NCI-H526 treated with DMSO at 0.1 percent for 48 hours (cell line): Measurements from ENCODE around the gene CDKN2AIPNL.

Source experiments
- DNase-seq: peaks from one replicate; lab custom pipeline; 2025; lab: John Stamatoyannopoulos, UW

The CDKN2AIPNL gene

GRCh38 chr5:134411546-134412266 is at the start of gene CDKN2AIPNL:
TSS of gene CDKN2AIPNL (minus strand) at chr5:134411881. CDS start at chr5:134411854, 27 bp downstream.
- DNase-seq, result peak; percentile 70

GRCh38 chr5:134460551-134460950 is 48.9 kb upstream of the CDKN2AIPNL start:
- no peak for DNase-seq

GRCh38 chr5:134459491-134459890 is 47.8 kb upstream of the CDKN2AIPNL start:
- DNase-seq, result no peak

- no peak for DNase-seq
These were observed 47.3 kb upstream of the CDKN2AIPNL start for GRCh38 chr5:134459010-134459403.

GRCh38 chr5:134458234-134459009 is 46.7 kb upstream of the CDKN2AIPNL start:
- DNase-seq, result no peak

- DNase-seq, result no peak
These were observed 46.1 kb upstream of the CDKN2AIPNL start for GRCh38 chr5:134457801-134458200.

- DNase-seq, result no peak
These were observed 45.1 kb upstream of the CDKN2AIPNL start for GRCh38 chr5:134456825-134457224.

- DNase-seq, result no peak
These were observed 43.8 kb upstream of the CDKN2AIPNL start for GRCh38 chr5:134455466-134455865.

GRCh38 chr5:134453016-134453415 is 41.3 kb upstream of the CDKN2AIPNL start:
- DNase-seq, result no peak

- no peak for DNase-seq
These were observed 40.3 kb upstream of the CDKN2AIPNL start for GRCh38 chr5:134451936-134452505.

GRCh38 chr5:134451225-134451935 is 39.7 kb upstream of the CDKN2AIPNL start:
- DNase-seq, result no peak

- no peak for DNase-seq
These were observed 38.7 kb upstream of the CDKN2AIPNL start for GRCh38 chr5:134450374-134450773.

- DNase-seq, result no peak
These were observed 37.5 kb upstream of the CDKN2AIPNL start for GRCh38 chr5:134449167-134449566.

- DNase-seq, result peak; percentile 87
These were observed 36.3 kb upstream of the CDKN2AIPNL start for GRCh38 chr5:134447815-134448520.

GRCh38 chr5:134446938-134447337 is 35.3 kb upstream of the CDKN2AIPNL start:
- DNase-seq, result peak; percentile 65

GRCh38 chr5:134445856-134446818 is 34.5 kb upstream of the CDKN2AIPNL start:
- no peak for DNase-seq

GRCh38 chr5:134444941-134445471 is 33.3 kb upstream of the CDKN2AIPNL start:
- DNase-seq, result no peak

- peak; percentile 77 for DNase-seq
These were observed 28.6 kb upstream of the CDKN2AIPNL start for GRCh38 chr5:134440201-134440755.

- peak; percentile 43 for DNase-seq
These were observed 27.6 kb upstream of the CDKN2AIPNL start for GRCh38 chr5:134439210-134439654.

GRCh38 chr5:134438721-134439123 is 27.0 kb upstream of the CDKN2AIPNL start:
- DNase-seq, result no peak
